ENCODE data around the gene B4GAT1. TPM values are rescaled to one million over a fixed set of nuclear protein-coding genes. Genes with fewer than 3 reads are reported as not detected.
A peak's percentile ranks its signal among the peaks of the same experiment; 100 is the strongest.

Gene B4GAT1
- total RNA-seq, 2 experiments from 2014 or later, result 5.4 to 5.8 TPM

DNA sequence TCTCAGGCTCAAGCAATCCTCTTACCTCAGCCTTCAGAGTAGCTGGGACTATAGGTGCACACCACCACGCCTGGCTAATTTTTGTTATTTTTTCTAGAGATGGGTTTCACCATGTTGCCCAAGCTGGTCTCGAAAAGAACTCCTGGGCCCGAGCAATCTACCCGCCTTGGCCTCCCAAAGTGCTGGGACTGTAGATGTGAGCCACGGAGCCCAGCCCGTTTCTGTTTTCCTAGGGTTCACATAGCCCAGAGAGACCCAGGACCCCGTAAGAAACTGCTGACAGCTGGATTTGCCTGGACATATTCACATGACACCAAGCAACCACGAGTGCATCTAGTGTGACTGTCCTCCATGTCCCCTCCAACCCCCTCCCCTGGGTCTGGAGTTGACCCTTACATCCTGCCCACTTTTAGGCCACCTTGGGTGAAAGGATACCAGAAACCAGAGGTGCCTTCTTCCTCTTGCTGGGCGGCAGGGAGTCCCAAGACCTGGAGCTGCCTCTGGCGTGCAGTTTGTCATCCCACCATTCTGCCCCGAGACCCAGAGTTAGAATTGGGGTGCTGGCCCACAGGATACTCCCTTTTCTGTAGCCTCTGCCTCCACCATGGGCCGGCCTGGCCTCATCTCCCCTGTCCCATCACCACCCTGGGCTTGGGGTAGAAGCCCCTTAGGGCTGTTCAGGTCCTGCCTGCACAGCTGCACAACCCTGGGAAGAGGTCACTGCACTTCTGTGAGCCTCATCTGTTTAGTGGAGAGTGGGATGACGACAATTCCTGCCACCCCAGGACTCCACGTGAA lies 7.5 kb downstream of the B4GAT1 start:
- Mint-ChIP-seq H3K4me1 (ENCODE audit: low read depth) (peaks cover 39% of the 10 kb centered on the region), H3K36me3 (ENCODE audit: low read depth) (peaks cover 12% of the 10 kb centered on the region), H3K4me3 (no peak overlapping the region), H3K27ac (no peak overlapping the region), H3K9me3 (no peaks in the 10 kb centered on the region), H3K27me3 (ENCODE audit: low read depth) (no peaks in the 10 kb centered on the region)
- DNase-seq, result no peak
- intact Hi-C loops (cut with micrococcal nuclease), result no loop called here
- CTCF ChIA-PET, result interaction anchor here (1.4 kb wide), 1 partner anchor 28 kb away, joined by 5 read pairs; no protein-coding TSS in a partner anchor

GRCh38 chr11:66339162-66339675 lies 8.2 kb downstream of the B4GAT1 start:
- Mint-ChIP-seq H3K27me3 (ENCODE audit: low read depth) (no peaks in the 10 kb centered on the region), H3K27ac (peak overlapping the region; percentile 53), H3K36me3 (ENCODE audit: low read depth) (peaks cover 12% of the 10 kb centered on the region), H3K4me1 (ENCODE audit: low read depth) (peaks cover 36% of the 10 kb centered on the region), H3K9me3 (no peaks in the 10 kb centered on the region), H3K4me3 (no peak overlapping the region)
- peak; percentile 2 for DNase-seq
- intact Hi-C loops (cut with micrococcal nuclease), result no loop called here
- CTCF ChIA-PET, result interaction anchor here (1.4 kb wide), 1 partner anchor 28 kb away, joined by 5 read pairs; no protein-coding TSS in a partner anchor

DNA sequence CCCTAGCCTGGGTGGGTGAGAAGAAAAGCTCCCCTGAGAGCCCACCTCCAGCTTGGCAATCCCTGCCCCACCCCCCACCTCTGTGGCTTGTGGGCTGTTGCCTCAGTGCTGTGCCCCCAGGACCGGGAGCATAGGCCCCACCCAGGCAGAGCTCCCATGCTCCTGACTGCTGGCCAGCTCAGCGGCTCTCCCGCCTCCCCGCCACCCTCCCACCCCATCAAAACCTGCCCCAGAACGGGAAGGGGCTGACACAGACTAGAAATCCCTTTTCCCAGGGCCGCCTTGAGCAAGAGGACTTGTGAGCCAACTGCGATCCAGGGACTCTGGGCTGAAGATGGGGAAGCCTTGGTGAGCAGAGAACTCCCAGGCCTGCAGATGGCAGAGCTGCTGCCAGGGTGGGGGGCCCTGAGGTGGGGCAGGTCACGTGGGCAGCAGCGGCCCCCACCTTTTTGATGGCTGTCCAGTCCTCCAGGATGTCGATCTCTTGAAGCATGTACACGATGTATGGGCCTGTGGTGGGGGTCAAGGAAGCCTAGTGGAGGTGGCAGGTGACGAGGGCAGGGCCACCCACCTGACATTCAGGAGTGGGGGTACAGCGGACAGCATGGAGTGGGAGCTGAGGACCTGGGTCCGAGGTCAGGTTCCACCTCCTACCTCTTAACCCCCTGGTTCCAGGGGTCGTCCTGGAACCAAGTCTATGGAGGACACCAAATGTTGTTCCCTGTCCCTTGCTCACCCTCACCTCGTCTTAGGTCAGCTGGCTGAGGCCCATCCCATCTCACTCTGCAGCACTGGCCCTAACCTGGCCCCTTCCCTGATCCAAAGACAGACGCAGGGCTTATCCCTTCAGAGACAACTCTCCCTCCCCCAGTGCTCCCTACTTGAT lies 8.9 kb downstream of the B4GAT1 start:
- Mint-ChIP-seq H3K4me3 (no peak overlapping the region), H3K9me3 (no peaks in the 10 kb centered on the region), H3K27me3 (ENCODE audit: low read depth) (no peaks in the 10 kb centered on the region), H3K36me3 (ENCODE audit: low read depth) (peaks cover 12% of the 10 kb centered on the region), H3K27ac (peak overlapping the region; percentile 53), H3K4me1 (ENCODE audit: low read depth) (peaks cover 29% of the 10 kb centered on the region)
- CTCF ChIA-PET, result interaction anchor here (1.1 to 1.7 kb wide), 2 partner anchors 26 to 57 kb away, joined by 3 to 9 read pairs; no protein-coding TSS in a partner anchor
- intact Hi-C loops (cut with micrococcal nuclease), result no loop called here
- peak; percentile 2 for DNase-seq

DNA sequence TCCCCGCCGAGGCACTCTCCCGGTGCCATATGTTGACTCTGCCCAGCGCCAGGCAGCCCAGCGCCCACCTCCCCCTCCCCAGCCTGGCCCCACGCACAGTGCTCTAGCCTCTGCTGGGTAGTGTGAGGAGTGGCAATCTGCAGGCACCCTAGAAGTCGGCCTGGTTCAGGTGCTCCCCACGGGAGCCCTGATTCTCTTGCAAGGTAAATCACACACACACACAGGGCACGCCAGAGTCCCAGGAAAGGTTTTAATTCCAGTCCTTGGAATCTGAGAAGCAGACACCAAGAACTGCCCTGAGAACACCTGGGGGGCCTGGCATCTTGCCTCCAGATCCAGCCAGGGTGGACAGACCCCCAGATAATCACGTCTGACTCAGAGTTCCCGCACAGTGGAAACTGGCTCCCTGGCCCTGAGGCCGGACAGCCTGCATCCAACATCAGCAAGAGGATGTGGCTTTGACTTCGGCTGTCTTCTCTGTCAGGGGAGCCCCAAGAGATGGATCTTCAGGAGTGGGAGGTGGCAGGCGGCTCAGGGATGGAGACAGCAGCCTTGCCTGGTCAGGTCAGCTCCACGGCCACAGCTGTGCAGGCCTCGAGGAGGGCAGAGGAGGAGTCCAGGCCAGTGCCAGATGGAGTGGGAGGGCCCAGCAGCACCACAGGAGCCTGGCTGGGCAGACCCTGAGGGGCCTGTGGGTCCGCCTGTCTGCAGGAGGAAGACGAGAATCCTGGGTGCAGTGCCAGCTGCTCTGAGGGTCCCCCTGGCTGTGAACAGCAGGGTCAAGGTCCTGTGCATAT lies 10.1 kb downstream of the B4GAT1 start:
- no peak for DNase-seq
- CTCF ChIA-PET, result interaction anchor here (0.9 to 1.7 kb wide), 4 partner anchors 8 to 55 kb away, joined by 3 to 9 read pairs (median 4); partner anchors contain the start of gene BRMS1
- H3K4me1 Mint-ChIP-seq (ENCODE audit: low read depth), result peaks cover 20% of the 10 kb centered on the region
- peak overlapping the region; percentile 82 for H3K4me3 Mint-ChIP-seq
- intact Hi-C loops (cut with micrococcal nuclease), result no loop called here
- no peaks in the 10 kb centered on the region for H3K9me3 Mint-ChIP-seq
- peaks cover 12% of the 10 kb centered on the region for H3K36me3 Mint-ChIP-seq (ENCODE audit: low read depth)
- H3K27ac Mint-ChIP-seq, result peak overlapping the region; percentile 41
- no peaks in the 10 kb centered on the region for H3K27me3 Mint-ChIP-seq (ENCODE audit: low read depth)

GRCh38 chr11:66336234-66337102 lies 11.0 kb downstream of the B4GAT1 start, which contains the start of gene RIN1:
Gene RIN1 (minus strand): TSS chr11:66336434. CDS start chr11:66336402, 32 bp downstream.
- intact Hi-C loops (cut with micrococcal nuclease), result loop anchor here (1.0 kb wide), 1 partner anchor 9 kb away; the partner anchor contains the start of gene BRMS1

DNA sequence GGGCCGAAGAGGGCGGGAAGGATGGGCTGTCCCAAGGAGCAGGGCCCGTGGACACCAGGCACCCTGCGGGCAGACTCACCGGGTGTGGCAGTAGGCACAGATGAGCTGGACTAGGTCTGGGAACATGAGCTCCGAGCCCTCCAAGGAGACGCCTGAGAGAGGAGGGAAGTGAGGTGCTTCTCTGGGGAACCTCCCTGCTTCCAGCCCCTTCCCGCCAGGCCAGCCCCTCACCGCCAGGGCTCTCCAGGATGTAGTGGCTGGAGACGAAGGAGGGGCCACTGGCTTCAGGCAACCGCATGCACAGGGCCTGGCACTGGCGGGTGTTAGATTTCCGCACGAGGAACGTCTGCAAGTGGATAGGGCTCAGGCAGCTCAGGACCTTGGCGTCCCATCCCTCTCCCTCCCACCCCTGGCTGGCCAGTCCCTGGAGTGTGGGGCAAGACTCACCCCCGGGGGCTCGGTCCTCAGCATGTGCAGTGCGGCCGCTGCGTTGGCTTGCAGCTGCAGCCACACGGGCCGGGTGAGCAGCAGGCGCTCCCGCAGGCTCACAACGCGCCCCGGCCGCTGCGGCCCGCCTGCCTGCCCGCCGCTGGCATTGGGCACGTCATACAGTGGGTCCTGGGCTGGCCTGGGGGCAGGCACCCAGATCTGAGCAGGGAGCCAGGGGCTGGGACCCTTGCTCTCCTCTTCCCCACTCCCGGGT lies 11.7 kb downstream of the B4GAT1 start:
- peaks cover 20% of the 10 kb centered on the region for H3K4me1 Mint-ChIP-seq (ENCODE audit: low read depth)
- peak overlapping the region; percentile 82 for H3K4me3 Mint-ChIP-seq
- no peaks in the 10 kb centered on the region for H3K27me3 Mint-ChIP-seq (ENCODE audit: low read depth)
- intact Hi-C loops (cut with micrococcal nuclease), result loop anchor here (1.0 kb wide), 1 partner anchor 10 kb away; the partner anchor contains the start of gene BRMS1
- no peaks in the 10 kb centered on the region for H3K9me3 Mint-ChIP-seq
- no peak for DNase-seq
- peaks cover 7% of the 10 kb centered on the region for H3K36me3 Mint-ChIP-seq (ENCODE audit: low read depth)
- H3K27ac Mint-ChIP-seq, result no peak overlapping the region
- CTCF ChIA-PET, result interaction anchor here (0.9 to 3.3 kb wide), 5 partner anchors 9 to 80 kb away, joined by 3 to 21 read pairs (median 4); partner anchors contain the start of gene BRMS1

More at GRCh38 chr11:66336234-66337102, 11.0 kb downstream of the B4GAT1 start, which contains the start of gene RIN1:
- DNase-seq, result peak; percentile 64
- peaks cover 20% of the 10 kb centered on the region for H3K4me1 Mint-ChIP-seq (ENCODE audit: low read depth)
- peak within 1 kb of the TSS; percentile 63 for H3K27ac Mint-ChIP-seq
- CTCF ChIA-PET, result interaction anchor here (0.9 to 3.3 kb wide), 4 partner anchors 9 to 49 kb away, joined by 4 to 21 read pairs (median 9); partner anchors contain the start of gene BRMS1
- H3K36me3 Mint-ChIP-seq (ENCODE audit: low read depth), result peaks cover 9% of the 10 kb centered on the region
- H3K9me3 Mint-ChIP-seq, result no peaks in the 10 kb centered on the region
- no peaks in the 10 kb centered on the region for H3K27me3 Mint-ChIP-seq (ENCODE audit: low read depth)
- peak within 1 kb of the TSS; percentile 82 for H3K4me3 Mint-ChIP-seq

GRCh38 chr11:66334605-66335442 lies 12.6 kb downstream of the B4GAT1 start:
- CTCF ChIA-PET, result interaction anchor here (1.2 to 3.3 kb wide), 3 partner anchors 23 to 79 kb away, joined by 3 to 21 read pairs (median 14); no protein-coding TSS in a partner anchor

DNA sequence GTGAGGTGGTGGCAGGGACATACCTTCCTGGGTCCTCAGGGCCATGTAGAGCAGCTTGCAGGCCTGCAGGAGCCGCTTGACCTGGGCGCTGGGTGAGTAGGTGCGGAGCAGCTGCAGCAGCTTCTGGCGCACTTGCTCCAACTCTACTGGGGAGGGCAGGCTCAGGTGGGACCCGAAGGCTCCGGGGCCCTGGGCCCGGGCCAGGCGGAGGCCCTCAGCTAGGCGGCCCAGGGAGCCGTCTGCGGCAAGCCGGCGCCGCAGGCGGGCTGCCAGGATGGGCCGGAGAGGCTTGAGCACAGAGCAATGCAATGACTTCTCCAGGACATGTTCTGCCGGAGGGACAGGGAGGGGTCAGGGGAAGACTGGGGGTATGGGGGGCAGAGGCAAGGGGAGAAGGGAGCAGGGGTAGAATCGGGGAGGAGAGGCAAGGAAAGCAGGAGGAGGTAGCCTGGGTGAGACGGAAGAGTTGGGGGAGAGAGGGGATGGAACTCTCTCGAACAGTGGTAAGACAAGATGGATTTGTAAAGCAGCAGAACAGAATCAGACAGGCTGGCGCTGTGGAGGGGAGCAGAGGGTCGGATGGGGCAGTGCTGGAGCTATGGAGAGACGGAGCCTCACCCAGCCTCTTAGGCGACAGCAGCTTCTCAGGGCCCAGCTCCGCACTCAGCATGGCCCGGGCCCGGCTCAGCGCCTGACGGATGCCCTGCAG lies 13.4 kb downstream of the B4GAT1 start:
- CTCF ChIA-PET, result interaction anchor here (2.5 to 3.3 kb wide), 2 partner anchors 22 to 30 kb away, joined by 14 to 21 read pairs; no protein-coding TSS in a partner anchor
- H3K27ac Mint-ChIP-seq, result no peak overlapping the region
- no peaks in the 10 kb centered on the region for H3K9me3 Mint-ChIP-seq
- H3K36me3 Mint-ChIP-seq (ENCODE audit: low read depth), result peaks cover 4% of the 10 kb centered on the region
- intact Hi-C loops (cut with micrococcal nuclease), result no loop called here
- peaks cover 21% of the 10 kb centered on the region for H3K4me1 Mint-ChIP-seq (ENCODE audit: low read depth)
- DNase-seq, result peak; percentile 0
- H3K27me3 Mint-ChIP-seq (ENCODE audit: low read depth), result no peaks in the 10 kb centered on the region
- no peak overlapping the region for H3K4me3 Mint-ChIP-seq

More at GRCh38 chr11:66334605-66335442, 12.6 kb downstream of the B4GAT1 start:
- Mint-ChIP-seq H3K9me3 (no peaks in the 10 kb centered on the region), H3K4me3 (peak overlapping the region; percentile 48), H3K4me1 (ENCODE audit: low read depth) (peaks cover 20% of the 10 kb centered on the region), H3K27me3 (ENCODE audit: low read depth) (no peaks in the 10 kb centered on the region), H3K27ac (no peak overlapping the region), H3K36me3 (ENCODE audit: low read depth) (peaks cover 5% of the 10 kb centered on the region)
- DNase-seq, result no peak
- intact Hi-C loops (cut with micrococcal nuclease), result no loop called here

- Mint-ChIP-seq H3K4me1 (ENCODE audit: low read depth) (peaks cover 28% of the 10 kb centered on the region), H3K36me3 (ENCODE audit: low read depth) (no peaks in the 10 kb centered on the region), H3K9me3 (no peaks in the 10 kb centered on the region), H3K4me3 (no peak overlapping the region), H3K27ac (no peak overlapping the region), H3K27me3 (ENCODE audit: low read depth) (no peaks in the 10 kb centered on the region)
- DNase-seq, result peak; percentile 3
- CTCF ChIA-PET, result interaction anchor here (3.3 kb wide), 1 partner anchor 22 kb away, joined by 21 read pairs; no protein-coding TSS in a partner anchor
- intact Hi-C loops (cut with micrococcal nuclease), result no loop called here
Observed at GRCh38 chr11:66333220-66333877, 14.1 kb downstream of the B4GAT1 start.
